Neuron (in vitro differentiated cells): ENCODE measurements around the gene RNF223.

Source experiments
- H2AFZ ChIP-seq: one replicate; pipeline ENCODE4 v1.6.1; 2013; ENCODE audit warnings: low read depth, mild to moderate bottlenecking, inconsistent platforms, low read length, moderate library complexity
- H3K27me3 ChIP-seq: one replicate; pipeline ENCODE4 v1.6.1; 2013; ENCODE audit warnings: low read length; ENCODE audit not compliant: insufficient read depth
- H3K36me3 ChIP-seq: one replicate; pipeline ENCODE4 v1.6.1; 2013; ENCODE audit warnings: low read length; ENCODE audit not compliant: insufficient read depth
- H3K4me1 ChIP-seq: one replicate; pipeline ENCODE4 v1.6.1; 2013; ENCODE audit warnings: low read length; ENCODE audit not compliant: insufficient read depth
- H3K4me3 ChIP-seq: 2 replicates; pipeline ENCODE4 v1.5.1; 2013; ENCODE audit warnings: mild to moderate bottlenecking, low read length, moderate library complexity
- H3K9me3 ChIP-seq: one replicate; pipeline ENCODE4 v1.6.1; 2013; ENCODE audit warnings: low read length

The RNF223 gene

GRCh38 chr1:1073743-1074587 is at the start of gene RNF223:
Gene RNF223 (minus strand): TSS chr1:1074306. CDS start chr1:1072566, 1,740 bp downstream.
- peaks cover 54% of the 10 kb centered on the region for H3K27me3 ChIP-seq
- H3K4me3 ChIP-seq: no peak within 1 kb of the TSS
- H2AFZ ChIP-seq: no peak within 1 kb of the TSS
- no peaks in the 10 kb centered on the region for H3K9me3 ChIP-seq
- peaks cover 15% of the 10 kb centered on the region for H3K4me1 ChIP-seq
- H3K36me3 ChIP-seq: no peaks in the 10 kb centered on the region

GRCh38 chr1:1122981-1123480 is 48.9 kb upstream of the RNF223 start:
- H2AFZ ChIP-seq: no peak overlapping the region
- H3K9me3 ChIP-seq: no peaks in the 10 kb centered on the region
- no peaks in the 10 kb centered on the region for H3K36me3 ChIP-seq
- H3K27me3 ChIP-seq: peaks cover 24% of the 10 kb centered on the region
- no peak overlapping the region for H3K4me3 ChIP-seq
- H3K4me1 ChIP-seq: no peaks in the 10 kb centered on the region

DNA sequence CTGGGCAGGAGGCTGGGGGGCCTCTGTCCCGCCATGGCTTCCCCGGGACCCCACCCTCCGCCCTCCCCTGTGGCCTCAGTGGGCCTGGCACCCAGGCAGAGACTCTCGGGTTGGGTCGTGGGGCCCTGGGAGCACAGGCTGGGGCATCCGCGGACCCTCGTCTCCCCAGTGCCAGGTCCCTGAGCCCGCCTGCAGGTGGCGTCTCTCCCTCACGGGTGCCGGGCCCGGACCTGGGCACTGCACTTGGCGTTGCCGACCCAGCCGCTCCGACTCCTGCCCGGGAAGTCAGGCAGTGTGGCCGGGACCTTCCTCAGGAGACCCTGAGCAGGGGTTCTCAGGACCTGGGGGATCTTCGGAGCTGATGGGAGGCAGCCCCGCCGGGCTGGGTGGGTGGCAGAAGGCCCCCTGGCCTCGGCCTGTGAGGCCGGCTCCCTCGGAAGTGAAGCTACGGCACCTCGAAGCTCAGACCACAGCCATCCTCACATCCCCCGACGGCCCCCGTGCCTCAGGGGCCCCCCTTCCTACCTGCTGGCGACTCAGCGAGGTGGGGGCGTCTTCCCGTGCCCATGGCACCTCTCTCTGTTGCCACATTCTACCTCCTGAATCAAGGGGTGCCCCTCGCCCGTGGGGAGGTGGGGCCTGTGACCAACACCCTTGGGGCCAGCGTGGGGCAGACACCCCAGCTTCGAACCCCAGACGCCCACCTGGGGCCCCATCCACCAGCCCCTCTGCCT is 48.1 kb upstream of the RNF223 start:
- no peaks in the 10 kb centered on the region for H3K36me3 ChIP-seq
- peaks cover 32% of the 10 kb centered on the region for H3K27me3 ChIP-seq
- H2AFZ ChIP-seq: peak overlapping the region; percentile 19
- H3K4me3 ChIP-seq: no peak overlapping the region
- H3K9me3 ChIP-seq: no peaks in the 10 kb centered on the region
- no peaks in the 10 kb centered on the region for H3K4me1 ChIP-seq

DNA sequence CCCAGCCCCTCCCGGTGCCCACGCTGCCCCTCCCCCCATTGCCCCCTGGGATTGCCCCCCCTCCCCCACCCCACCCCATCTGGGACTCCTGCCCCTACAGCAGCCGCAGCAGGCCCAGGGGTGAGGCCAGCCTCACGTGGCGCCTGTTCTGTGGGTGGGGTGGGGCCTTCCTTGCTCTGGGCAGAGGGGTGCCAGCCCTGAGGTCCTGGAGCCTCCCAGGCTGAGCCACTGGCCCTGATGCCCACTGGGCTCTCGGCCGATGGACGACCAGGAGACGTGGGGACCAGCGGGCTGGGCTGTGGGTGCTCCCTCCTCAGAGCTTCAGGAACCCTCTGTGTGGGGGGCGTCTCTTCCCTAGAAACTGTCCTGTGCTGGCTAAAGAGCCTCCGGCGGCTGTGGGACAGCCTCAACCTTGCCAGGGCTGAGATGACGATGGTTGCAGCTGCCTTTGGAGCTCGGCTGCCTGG is 47.5 kb upstream of the RNF223 start:
- H3K27me3 ChIP-seq: peaks cover 33% of the 10 kb centered on the region
- no peaks in the 10 kb centered on the region for H3K36me3 ChIP-seq
- peaks cover 2% of the 10 kb centered on the region for H3K4me1 ChIP-seq
- no peaks in the 10 kb centered on the region for H3K9me3 ChIP-seq
- peak overlapping the region; percentile 19 for H2AFZ ChIP-seq
- H3K4me3 ChIP-seq: no peak overlapping the region

DNA sequence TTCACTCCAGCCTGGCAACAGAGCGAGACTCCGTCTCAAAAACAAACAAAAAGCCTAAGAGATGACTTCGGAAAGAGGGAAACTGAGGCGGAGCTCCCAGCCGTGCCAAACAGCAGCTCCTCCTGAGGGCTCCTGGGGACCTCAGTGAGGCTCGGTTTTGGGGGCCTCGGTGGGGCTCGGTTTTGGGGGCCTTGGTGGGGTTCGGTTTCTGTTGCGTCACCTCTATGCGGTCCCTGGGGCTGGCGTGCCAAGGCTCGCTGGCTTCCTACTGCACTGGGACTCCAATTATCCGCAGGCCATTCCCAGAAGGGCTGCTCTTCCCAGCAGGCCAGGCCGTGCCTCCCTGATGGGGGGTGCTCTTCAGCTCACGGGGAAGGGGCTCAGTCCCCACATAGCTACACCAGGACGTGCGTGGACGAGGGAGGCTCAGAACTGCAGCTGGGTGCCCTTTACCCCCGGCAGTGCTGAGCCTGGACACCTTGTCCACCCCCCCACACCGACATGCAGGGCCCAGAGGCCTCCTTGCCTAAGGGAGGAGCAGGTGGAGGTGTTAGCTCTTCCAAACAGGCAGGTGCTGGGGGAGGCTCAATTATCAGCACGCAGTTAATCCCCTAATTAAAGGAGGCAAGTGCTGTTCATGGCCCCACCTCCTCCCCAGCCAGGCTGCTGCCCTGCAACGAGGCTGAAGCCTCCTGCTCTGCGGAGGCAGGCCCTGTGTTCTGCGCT is 46.9 kb upstream of the RNF223 start:
- no peaks in the 10 kb centered on the region for H3K9me3 ChIP-seq
- H3K4me1 ChIP-seq: peaks cover 2% of the 10 kb centered on the region
- peaks cover 33% of the 10 kb centered on the region for H3K27me3 ChIP-seq
- H2AFZ ChIP-seq: no peak overlapping the region
- no peak overlapping the region for H3K4me3 ChIP-seq
- H3K36me3 ChIP-seq: no peaks in the 10 kb centered on the region

DNA sequence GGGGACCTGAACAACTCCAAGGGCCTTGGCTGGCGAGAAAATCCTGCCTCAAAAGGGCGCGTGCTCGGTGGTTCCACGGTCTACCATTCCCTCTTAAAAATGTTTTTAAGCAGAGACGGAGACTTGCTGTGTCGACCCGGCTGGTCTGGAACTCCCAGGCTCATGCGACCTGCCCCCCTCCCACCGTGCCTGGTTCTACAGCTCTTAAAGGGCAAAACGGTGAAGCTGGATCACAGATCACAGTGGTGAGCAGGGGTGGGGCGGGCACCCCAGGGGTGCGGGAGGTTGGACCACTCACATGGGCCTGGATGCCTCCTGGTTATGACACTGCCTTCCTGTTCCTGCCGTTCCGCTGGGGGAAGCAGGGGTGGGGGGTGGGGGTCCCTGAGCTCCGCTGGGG is 46.0 kb upstream of the RNF223 start:
- Histone ChIP-seq H3K27me3 (peaks cover 30% of the 10 kb centered on the region), H3K36me3 (no peaks in the 10 kb centered on the region), H3K9me3 (no peaks in the 10 kb centered on the region), H3K4me1 (peaks cover 3% of the 10 kb centered on the region), H2AFZ (no peak overlapping the region), H3K4me3 (no peak overlapping the region)

- no peak overlapping the region for H3K4me3 ChIP-seq
- H3K36me3 ChIP-seq: no peaks in the 10 kb centered on the region
- peaks cover 9% of the 10 kb centered on the region for H3K4me1 ChIP-seq
- peaks cover 30% of the 10 kb centered on the region for H3K27me3 ChIP-seq
- H3K9me3 ChIP-seq: no peaks in the 10 kb centered on the region
- H2AFZ ChIP-seq: no peak overlapping the region
These were observed 45.3 kb upstream of the RNF223 start for GRCh38 chr1:1119272-1119890.

DNA sequence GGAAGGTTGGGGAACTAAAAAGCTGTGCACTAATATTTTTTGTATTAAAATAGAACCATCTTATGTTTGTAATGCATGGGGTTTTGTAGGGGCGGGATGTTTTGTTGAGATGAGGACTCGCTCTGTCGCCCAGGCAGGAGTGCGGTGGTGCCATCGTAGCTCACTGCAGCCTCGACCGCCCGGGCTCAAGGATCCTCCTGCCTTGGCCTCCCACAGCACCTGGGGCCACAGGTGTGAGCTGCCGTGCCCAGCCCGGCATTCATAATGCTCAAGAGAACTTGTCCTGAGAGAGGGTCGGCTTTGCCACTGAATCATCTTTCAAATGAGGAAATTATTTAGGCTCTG is 44.7 kb upstream of the RNF223 start:
- Histone ChIP-seq H3K27me3 (peaks cover 30% of the 10 kb centered on the region), H3K4me1 (peaks cover 9% of the 10 kb centered on the region), H3K36me3 (no peaks in the 10 kb centered on the region), H3K9me3 (no peaks in the 10 kb centered on the region), H3K4me3 (no peak overlapping the region), H2AFZ (no peak overlapping the region)

DNA sequence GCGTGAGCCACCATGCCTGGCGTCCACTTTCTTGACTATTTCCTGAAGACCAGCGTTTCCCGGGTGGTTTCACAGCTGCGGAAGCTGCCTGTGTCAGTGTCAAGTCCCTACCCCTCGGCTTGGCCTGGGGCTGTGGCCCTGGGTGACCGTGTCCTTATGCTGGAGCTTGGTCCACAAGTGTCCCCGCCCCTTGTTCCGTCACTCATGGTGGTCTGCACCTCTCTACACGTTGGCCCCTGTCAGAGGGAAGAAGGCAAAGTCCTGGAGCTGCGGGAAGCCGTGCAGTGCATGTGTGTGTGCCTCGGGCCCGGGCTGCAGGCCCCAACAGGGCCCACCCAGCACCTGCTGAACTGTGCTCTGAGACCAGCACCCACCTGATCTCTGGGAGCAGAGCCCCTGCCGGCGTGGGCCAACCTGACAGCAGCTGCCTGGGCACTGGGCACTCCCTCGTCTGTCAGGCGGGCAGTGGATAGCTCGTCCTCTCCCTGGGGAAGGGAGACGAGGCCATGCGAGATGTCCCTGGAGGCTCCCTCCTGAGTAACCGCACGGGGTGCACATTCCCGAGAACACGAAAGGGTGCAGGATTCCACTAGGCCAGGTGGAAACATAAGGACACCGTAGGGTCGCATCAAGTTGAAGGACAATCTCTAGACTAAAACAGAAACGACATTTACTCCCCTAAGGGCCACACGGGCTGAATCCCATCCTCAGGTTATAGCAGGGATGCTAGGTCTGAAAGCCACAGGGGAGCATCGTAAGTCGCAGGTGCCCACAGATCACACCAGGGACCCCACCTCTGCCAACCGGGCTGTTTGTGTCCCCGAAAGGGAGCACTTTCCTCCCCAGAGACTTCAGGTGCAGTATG is 44.1 kb upstream of the RNF223 start:
- H3K36me3 ChIP-seq: peaks cover 5% of the 10 kb centered on the region

DNA sequence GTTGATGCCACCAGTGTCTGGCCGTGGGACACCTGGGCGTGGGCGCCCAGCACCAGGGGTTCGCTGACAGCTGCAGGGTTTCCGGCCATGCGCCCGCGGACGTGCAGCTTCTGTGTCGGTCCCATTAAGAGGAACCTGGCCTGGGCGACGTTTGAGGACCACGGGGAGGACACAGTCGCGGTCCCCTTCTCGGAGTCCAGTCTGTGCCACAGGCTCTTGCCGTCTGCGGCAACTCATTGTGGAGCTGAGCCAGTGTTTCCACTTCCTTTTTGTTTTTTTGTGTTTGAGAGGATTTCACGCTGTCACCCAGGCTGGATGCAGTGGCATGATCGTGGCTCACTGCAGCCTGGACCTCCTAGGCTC is 43.3 kb upstream of the RNF223 start:
- Histone ChIP-seq H3K27me3 (peaks cover 30% of the 10 kb centered on the region), H3K4me1 (peaks cover 9% of the 10 kb centered on the region), H3K4me3 (no peak overlapping the region), H2AFZ (no peak overlapping the region), H3K36me3 (peaks cover 7% of the 10 kb centered on the region), H3K9me3 (peaks cover 10% of the 10 kb centered on the region)

More for the DNA sequence above, 44.1 kb upstream of the RNF223 start:
- H3K4me1 ChIP-seq: peaks cover 9% of the 10 kb centered on the region
- H2AFZ ChIP-seq: no peak overlapping the region
- peaks cover 30% of the 10 kb centered on the region for H3K27me3 ChIP-seq
- no peak overlapping the region for H3K4me3 ChIP-seq
- H3K9me3 ChIP-seq: peaks cover 5% of the 10 kb centered on the region

- Histone ChIP-seq H3K4me3 (peak overlapping the region; percentile 58), H3K9me3 (peaks cover 15% of the 10 kb centered on the region), H3K27me3 (peaks cover 30% of the 10 kb centered on the region), H3K36me3 (peaks cover 7% of the 10 kb centered on the region), H3K4me1 (peaks cover 9% of the 10 kb centered on the region), H2AFZ (peak overlapping the region; percentile 93)
These were observed 42.8 kb upstream of the RNF223 start for GRCh38 chr1:1116701-1117468.
